GM19463 (cell line): ENCODE data around the gene SDK1.

Source experiments
- ATAC-seq: cut with Tn5 transposase; IDR thresholded peaks from one replicate; pipeline ENCODE4 v1.9.1; 2021; ENCODE audit warnings: mild to moderate bottlenecking, moderate library complexity; ENCODE audit not compliant: unreplicated experiment

Gene SDK1

DNA sequence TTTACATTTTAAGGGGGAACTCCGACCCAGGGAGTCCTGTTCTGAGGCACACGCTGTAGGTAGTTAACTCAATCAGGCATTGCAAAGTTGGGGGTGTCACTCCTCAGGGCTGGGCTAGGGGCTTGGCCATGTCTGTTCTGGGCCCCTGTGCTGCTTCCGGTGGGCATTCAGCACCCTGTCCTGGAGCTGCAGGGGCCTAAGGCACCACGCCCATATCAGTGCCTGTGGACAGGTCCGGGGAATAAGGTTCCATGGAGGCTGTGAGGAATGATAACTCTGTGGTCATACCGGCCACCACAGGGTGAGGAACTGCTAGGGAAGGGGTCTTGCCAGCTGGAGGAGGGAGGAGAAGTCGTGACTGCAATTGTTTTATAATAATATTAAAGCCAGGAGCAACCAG is 842.0 kb downstream of the SDK1 start:
- ATAC-seq: no peak

GRCh38 chr7:4143511-4144171 is 842.6 kb downstream of the SDK1 start:
- ATAC-seq: no peak

DNA sequence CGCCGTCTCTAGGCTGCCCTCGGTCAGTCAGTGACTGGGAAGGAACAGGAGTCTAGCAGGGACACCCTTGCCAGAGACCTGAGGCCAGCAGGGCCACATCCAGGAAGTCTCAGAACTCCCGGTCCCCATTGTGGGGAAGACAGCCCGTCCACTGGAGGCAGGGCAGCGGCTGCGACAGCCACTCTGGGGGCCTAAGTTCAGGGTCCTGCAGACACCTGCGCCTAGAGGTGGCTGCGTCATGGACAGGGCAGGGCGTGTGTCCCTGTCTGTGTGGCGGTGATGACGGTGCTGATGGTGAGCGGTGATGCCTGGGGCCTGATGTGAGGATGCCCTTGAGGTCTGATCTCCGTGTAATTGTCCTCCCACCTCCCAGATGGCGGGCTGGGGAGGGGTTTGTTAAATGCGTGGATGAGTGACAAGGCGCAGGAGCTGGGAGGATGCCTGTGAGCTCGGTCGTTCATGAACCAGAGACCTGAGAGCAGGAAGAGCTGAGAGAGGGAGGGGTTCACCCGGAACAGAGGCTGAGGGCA is 843.2 kb downstream of the SDK1 start:
- no peak for ATAC-seq

GRCh38 chr7:4144811-4145510 is 843.9 kb downstream of the SDK1 start:
- no peak for ATAC-seq

DNA sequence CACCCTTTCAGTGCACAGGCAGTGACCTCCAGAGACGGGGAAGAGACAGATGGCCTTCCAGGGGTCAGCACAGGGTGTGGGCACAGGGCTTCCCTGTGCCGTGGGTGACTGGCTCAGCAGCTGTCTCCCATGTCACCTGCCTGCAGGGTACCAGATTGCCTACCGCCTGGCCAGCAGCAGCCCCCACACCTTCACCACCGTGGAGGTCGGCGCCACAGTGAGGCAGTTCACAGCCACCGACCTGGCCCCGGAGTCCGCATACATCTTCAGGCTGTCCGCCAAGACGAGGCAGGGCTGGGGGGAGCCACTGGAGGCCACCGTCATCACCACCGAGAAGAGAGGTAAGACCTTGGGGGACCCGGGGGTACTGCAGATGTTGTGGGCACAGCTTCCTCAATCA is 844.5 kb downstream of the SDK1 start:
- ATAC-seq: no peak

- ATAC-seq: no peak
These were observed 847.0 kb downstream of the SDK1 start for GRCh38 chr7:4147926-4148620.

DNA sequence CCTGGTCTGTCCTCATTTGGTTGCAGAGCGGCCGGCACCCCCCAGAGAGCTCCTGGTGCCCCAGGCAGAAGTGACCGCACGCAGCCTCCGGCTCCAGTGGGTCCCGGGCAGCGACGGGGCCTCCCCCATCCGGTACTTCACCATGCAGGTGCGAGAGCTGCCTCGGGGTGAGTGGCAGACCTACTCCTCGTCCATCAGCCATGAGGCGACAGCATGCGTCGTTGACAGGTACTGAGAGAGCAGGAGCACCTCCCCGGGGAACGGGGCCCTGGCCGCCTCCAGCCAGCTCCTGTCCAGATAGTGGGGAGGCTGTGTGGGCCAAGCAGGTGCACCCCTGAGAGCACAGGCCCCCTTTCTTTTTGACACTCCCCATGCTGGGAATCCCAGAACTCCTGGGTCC is 848.2 kb downstream of the SDK1 start:
- no peak for ATAC-seq

DNA sequence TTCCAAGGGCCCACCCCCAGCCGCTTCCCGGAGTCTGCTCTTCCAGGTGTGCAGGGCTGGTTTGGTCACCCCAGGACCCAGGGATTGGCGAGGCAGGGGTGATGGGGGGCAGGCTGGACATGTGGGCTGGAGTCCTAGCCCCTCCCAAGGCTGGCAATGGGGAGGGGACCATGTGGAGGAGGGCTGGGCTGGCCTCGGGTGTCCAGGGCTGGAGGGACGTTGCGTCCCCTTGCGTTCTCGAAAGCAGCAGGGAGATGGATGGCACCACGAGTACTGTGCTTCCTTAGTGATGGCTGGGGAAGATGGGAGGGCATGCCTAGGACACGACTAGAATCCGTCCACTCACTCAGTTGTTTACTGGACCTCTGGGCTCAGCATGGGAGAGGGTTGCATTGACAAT is 848.6 kb downstream of the SDK1 start:
- no peak for ATAC-seq

GRCh38 chr7:4150731-4151130 is 849.7 kb downstream of the SDK1 start:
- ATAC-seq: no peak

DNA sequence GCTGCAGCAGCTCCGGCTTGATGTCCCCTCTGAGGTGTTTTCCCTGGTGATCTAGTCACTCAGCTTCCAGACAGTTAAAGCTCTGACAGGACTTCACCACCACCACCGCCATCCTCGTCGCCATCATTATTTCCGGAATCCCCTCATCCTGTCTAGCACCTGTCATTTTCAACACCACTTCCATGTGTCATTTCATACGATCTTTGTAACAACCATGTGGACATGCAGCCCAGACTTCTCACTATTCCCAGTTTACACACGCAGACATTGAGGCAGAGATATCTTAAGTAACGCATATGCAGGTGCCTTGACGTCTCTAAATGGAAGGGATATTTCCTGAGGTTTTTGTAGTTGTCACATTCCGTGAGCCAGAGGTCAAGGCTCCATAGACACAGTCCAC is 850.5 kb downstream of the SDK1 start:
- no peak for ATAC-seq

DNA sequence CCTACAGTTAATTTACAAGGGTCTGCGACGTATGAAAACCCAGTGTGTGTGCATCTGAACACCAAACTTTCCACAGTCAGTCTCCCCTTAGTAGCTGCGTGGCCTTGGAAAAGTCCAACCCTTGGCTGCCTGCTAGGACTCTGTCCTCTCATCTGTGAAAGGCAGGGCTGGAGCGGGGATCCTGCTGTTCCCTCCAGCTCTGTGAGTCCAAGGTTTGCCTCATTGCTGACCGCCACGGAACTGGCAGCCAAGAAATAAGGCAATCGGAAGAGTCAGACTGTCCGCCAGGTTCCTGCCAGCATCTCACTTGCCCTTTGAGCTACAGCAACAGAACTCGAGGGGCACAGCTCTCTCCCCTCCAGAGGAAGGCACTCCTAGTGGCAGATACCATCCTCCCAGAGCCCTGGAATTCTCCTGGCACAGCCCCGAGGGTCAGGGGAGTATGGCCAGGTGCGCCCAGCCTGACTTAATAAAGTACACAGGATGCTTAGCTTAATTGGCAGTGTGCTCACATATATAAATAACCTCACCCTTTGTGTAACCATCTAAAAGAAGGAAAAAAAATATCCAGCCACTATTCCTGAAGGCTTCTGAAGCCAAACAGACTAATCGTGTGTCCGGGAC is 851.0 kb downstream of the SDK1 start:
- no peak for ATAC-seq

GRCh38 chr7:4154882-4155535 is 854.0 kb downstream of the SDK1 start:
- no peak for ATAC-seq

DNA sequence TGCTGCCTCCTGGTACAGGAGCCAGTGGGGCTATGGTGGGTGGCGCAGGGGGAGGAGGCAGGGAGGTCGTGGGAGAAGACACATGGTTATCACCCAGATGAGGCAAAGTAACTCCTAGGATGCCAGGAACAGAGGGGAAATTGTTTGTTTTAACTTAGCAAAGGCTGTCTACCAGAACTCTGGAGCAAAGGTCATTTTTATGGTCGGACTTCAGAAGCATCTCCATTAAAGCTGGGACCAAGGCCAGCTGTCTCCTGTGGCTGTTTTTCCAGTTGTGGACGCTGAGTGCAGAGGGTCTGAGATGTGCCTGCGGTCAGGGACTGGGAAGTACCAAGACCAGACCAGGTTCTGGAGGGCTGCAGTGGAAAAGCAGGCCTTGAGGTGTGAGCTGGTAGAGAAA is 855.1 kb downstream of the SDK1 start:
- ATAC-seq: no peak

DNA sequence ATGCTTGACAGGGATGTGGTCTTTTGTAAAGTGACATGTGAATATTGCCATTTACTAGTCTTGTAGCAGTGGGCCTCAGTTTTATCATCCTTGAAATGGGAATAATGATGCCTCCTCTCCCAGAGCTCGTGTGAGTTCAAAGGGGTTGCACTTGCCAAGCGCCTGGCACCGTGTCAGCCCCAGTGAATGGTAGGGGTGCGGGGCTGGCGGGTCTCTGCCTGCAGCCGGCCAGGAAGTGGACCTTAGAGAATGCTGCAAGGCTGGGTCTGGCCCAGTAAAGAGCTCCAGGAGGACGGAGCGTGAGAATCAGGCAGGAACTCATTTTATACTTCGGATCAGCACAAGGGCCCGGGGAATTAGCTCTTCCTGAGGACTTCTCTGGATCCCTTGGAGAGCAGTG is 856.6 kb downstream of the SDK1 start:
- ATAC-seq: no peak

- ATAC-seq: no peak
These were observed 857.5 kb downstream of the SDK1 start for GRCh38 chr7:4158441-4159153.

DNA sequence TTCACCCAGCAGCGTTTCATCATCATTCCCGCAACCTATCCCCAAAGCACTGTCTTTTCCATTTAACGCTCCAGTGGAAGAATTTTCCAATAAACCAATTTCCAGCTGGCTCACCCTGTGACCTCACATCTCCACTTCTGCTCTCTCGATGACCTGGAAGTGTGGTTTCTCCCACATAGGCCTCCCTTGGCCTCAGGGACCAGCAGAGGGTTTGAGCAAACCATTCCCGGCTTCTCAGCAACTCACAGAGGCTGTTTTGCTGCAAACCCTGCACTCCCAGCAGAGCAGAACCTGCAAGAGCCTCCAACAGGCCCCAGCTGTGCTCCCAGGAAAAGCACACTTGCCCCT is 858.1 kb downstream of the SDK1 start:
- ATAC-seq: no peak

DNA sequence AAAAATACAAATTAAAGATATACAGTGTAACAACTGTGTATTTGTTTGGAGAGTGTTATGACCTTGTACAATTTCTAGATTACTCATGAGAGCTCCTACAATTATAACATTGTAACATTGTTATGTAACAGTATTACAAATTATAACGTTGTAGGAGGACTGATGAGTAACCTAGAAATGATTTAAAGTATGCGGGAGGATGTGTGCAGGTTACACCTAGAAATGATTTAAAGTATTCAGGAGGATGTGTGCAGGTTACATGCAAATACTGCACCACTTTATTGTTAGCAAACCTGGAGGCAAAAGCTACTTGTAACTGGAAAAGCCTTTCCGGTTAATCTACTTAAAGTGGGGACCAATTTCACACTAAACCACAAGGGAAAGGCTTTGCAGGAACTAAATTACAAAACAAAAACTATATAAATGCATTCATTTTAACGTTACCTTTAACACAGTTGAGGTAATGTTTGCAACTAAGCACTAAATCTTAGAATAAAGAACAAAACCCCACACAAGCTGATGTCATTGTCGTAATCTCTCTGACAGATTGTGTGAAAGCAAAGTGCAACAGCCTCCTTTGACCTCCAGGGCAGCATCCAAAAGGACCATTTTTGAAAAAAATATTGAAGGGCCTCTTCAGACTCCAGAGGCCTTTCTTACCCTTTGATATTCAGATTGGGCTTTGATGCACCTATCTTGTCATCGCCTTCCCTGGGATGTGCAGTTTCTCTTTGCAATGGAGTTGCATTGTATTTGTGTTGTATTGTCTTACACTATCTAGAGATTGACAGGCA is 858.9 kb downstream of the SDK1 start:
- no peak for ATAC-seq

DNA sequence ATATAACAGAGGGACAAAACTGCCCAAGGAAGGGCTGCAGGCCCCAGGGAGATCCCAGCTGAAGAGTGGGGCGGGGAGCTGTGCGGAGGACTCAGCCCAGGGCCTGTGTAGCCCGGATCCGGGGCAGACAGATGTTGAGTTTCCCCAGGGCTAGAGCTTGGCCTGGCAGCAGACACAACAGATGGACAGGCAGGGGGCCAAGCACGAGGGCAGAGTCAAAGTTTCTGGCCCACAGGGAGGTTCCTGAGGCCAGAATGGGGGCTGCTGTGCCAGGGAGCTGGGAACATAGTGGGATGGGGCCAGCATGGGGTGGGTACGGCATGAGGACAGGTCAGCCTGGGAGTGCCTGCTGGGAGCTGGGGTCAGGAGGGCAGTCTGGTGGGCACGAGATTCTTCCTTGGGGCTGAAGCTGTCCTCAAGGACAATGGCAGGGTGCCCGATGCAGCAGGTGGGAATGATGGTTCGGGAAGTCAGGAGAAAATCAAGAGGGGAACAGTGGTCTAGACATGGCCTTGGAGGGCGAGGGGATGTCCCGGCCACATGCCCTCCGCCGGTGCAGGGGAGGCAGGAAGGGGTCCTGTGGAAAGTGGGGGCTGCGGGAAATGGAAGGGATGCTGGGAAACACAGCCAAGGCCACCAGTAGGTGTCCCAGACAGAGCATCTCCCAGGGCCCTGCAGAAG is 862.0 kb downstream of the SDK1 start:
- no peak for ATAC-seq

DNA sequence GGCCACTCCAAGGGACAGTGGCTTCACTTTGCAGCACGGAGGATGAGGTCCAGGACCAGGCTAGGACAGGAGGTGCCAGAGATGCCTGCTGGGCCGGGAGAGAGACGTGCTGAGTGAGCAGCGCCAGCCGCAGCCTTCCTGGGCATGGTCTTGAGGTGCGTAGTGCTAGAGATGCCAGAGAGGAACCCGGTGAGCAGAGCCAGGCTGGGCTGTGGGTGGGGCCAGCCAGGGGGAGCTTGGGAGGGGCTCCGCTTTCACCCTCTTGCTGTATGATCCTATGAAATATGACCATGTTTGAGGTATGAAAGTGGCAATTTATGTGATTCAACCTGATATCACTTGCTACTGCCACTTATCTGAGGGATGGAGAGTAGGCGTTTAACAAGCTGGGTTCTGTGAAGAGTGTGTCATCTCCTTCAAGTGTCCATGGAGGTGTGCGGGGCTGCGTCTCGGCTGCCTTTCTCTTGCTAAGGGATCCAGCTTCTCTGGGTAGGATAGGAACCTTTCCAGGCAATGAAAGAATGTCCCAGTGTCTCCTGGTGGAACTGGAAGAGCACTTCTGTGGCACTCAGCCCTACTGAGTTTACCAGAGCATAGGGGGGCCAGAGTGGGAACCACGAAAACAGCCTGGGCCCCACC is 862.6 kb downstream of the SDK1 start:
- no peak for ATAC-seq
